Measurements from ENCODE around the gene TNFRSF4.

Gene TNFRSF4

DNA sequence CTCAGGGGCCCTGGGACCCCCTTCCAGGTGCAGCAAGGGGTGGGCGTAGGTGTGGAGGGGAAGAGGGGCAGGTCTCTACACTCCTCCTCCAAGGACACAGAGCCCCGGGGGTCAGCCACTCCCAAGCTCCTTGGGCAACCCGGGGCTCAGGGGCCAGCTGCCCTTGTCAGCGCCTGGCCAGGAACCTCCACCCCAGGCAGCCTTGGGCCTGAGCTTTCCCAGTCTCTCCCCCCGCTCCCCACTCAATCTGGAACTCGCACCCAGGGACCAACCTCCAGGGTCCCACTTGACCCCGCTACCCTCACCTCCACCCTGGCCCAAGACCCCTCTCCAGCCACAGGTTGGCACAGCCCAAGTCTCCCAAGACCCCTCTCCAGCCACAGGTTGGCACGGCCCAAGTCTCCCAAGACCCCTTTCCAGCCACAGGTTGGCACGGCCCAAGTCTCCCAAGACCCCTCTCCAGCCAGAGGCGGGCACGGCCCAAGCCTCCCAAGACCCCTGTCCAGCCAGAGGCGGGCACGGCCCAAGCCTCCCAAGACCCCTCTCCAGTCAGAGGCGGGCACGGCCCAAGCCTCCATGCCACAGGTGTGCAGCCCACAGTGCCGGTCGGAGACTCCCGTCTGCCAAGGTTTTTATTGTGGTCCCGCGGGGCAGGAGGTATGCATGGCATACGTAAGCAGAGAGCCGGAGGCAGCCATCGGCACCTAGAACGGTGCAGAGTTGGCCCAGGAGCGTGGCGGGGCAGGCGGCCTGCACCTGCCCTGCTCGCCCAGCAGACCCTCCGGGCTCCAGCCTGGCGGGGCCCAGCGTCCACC, 3.0 kb downstream of the TNFRSF4 start:
- no peak for DNase-seq (ENCODE audit: extremely low read depth, low read depth)
- TF ChIP-seq, protein P1, sequence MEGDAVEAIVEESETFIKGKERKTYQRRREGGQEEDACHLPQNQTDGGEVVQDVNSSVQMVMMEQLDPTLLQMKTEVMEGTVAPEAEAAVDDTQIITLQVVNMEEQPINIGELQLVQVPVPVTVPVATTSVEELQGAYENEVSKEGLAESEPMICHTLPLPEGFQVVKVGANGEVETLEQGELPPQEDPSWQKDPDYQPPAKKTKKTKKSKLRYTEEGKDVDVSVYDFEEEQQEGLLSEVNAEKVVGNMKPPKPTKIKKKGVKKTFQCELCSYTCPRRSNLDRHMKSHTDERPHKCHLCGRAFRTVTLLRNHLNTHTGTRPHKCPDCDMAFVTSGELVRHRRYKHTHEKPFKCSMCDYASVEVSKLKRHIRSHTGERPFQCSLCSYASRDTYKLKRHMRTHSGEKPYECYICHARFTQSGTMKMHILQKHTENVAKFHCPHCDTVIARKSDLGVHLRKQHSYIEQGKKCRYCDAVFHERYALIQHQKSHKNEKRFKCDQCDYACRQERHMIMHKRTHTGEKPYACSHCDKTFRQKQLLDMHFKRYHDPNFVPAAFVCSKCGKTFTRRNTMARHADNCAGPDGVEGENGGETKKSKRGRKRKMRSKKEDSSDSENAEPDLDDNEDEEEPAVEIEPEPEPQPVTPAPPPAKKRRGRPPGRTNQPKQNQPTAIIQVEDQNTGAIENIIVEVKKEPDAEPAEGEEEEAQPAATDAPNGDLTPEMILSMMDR (IDR thresholded peaks at IDR 0.05; ENCODE audit: low read depth, low read length, missing control alignments) = no peak
- no peak overlapping the region for H3K4me3 ChIP-seq (replicated peaks; ENCODE audit: low read depth, low read length)

DNA sequence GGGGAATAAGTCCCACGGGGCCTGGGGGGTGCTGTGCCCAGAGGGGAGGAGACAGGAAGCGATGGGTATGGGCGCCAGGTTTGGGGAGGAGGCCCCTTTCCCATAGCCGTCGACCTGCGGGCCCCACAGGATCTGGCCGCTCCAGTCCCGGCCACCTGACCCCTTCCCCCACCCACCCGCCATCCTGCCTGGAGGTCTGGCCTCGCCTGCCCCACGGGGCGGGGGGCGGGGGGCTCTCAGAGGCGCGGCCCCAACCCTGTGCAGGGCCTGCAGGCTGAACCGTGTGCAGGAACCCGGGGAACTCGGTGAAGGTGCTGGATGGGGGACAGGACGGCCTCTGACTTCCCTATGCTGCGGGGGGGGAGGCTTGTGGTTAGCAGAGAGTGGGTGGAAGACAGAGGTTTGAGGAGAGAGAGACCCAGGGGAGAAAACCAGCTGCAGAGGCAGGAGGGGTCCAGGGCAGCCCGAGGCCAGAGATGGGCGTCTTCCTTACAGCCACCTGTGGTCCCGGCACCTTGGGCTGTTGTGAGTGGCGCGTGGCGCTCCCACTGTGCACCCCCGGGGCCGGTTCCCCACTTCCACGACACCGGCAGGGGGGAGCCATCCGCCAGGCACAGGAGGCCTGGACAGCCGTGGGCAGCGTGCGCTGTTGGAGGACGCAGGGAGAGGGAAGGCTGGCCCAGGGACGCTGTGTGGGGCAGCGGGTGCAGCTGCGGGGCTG, 5.1 kb downstream of the TNFRSF4 start:
- TF ChIP-seq, protein P1 (IDR thresholded peaks at IDR 0.05; ENCODE audit: low read depth, low read length, missing control alignments) = no peak
- DNase-seq (ENCODE audit: extremely low read depth, low read depth) = no peak
- H3K4me3 ChIP-seq (replicated peaks; ENCODE audit: low read depth, low read length) = no peak overlapping the region; the same call in 1 of the 2 replicates

DNA sequence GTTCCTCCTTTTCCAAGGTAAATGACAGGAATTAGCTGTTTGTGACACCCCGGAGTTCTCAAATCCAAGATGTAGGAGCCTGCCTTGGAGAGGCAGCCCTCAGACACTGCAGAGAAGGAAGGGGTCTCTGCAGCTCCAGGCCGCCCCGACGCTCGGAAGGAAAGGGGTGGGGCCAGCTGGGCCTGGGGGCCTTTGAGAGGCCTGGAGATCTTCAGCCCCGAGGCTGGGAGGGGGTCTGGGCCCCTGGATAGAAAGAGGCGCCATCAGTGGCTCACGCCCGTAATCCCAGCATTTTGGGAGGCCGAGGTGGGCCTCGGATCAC, 6.4 kb downstream of the TNFRSF4 start:
- H3K4me3 ChIP-seq (replicated peaks; ENCODE audit: low read depth, low read length) = no peak overlapping the region

DNA sequence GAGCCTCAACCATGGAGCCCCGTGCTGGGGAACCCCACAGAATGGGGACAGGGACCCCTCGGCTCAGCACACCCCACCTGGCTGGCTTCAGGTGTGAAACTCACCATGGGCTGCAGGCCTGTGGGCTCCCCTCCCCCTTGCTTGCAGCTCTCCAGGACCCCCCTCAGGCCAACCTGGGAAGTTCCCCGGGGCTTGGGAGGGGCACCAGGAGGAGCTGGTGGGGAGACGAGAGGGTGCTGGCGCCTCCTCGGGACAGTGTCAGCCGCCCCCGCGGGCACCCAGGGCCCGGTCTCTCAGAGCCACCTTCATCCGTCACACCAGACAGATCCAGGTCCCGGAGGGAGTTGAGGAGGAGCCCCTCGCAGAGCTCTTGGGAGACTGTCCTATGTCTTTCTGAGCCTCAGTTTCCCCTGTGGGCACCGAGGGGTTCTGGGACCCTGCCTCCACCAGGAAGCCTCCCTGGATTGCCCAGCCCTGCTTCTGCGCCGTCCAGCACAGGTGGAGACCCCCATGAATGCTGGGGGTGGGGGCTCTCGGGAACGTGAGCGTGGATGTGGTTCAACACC, 6.9 kb downstream of the TNFRSF4 start:
- H3K4me3 ChIP-seq (replicated peaks; ENCODE audit: low read depth, low read length) = no peak overlapping the region
- DNase-seq (ENCODE audit: extremely low read depth, low read depth) = no peak

More for the DNA sequence above, 6.4 kb downstream of the TNFRSF4 start:
- TF ChIP-seq, protein P1 (IDR thresholded peaks at IDR 0.05; ENCODE audit: low read depth, low read length, missing control alignments) = no peak
- DNase-seq (ENCODE audit: extremely low read depth, low read depth) = no peak

DNA sequence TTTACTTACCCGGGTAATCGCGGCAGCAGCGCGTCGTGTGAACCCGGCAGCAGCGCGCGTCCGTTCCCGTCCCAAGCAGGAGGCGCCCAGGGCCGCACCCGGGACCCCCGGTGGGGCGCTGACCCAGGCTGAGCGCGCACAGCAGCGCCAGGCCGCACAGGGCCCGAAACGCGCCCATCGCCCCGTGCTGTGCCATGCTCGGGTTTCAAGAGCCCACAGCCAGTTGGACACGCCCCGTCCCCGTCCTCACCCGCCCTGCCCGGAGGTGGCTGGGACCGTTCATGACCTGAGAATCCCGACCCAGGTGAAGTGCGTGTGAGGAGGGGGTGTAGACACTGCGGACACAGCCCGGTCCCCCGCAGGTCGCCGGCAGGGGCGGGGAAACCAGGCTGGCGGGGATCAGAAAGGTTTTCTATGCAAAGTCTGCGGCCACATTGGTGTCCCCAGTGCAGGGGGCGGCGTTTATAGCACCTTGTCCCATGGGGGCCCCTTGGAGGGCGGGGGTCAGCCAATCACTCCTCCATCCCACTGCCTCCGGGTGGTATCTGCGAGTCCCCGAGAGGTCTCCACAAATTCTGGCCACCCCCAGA, 7.5 kb downstream of the TNFRSF4 start, which contains the start of gene TNFRSF18:
Gene TNFRSF18, minus strand, starts transcription at position 217 of the 590 bp plus-strand sequence. Its CDS starts 21 bp downstream, at position 196.
- DNase-seq (ENCODE audit: extremely low read depth, low read depth) = no peak
- no peak within 1 kb of the TSS for H3K4me3 ChIP-seq (replicated peaks; ENCODE audit: low read depth, low read length)
- TF ChIP-seq, protein P1 (IDR thresholded peaks at IDR 0.05; ENCODE audit: low read depth, low read length, missing control alignments) = no peak

More for the DNA sequence above, 6.9 kb downstream of the TNFRSF4 start:
- TF ChIP-seq, protein P1 (IDR thresholded peaks at IDR 0.05; ENCODE audit: low read depth, low read length, missing control alignments) = no peak

DNA sequence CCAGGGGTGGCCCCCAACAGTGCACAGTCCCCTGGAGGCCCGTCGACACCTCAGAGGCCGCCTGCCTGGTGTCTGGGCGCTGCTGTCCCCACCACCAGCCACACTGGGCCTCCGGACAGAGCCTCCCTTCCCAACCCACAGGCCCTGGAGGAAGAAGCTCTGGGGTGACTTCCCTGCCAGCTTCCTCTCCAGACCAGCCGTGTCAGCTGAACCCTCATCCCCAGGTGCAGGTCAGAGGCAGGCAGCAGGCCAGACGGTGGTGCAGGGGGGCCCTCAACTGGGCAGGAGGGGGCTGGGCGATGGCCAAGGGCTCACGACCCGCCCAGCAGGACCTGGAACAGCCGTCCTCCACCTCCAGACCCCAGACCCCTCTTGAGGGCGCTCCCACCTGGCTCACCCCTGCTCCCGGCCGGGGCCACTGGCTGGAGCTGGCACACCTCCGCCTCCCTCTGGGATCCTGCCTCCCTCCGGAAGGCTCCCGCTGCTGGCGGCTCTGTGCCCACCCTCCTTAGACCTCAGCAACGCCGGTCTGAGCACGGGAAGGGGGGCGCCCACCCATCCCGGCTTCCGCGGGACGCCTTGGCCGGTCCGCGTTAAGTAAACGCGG, 8.1 kb downstream of the TNFRSF4 start:
- TF ChIP-seq, protein P1 (IDR thresholded peaks at IDR 0.05; ENCODE audit: low read depth, low read length, missing control alignments) = no peak

More for the DNA sequence above, 8.1 kb downstream of the TNFRSF4 start:
- DNase-seq (ENCODE audit: extremely low read depth, low read depth) = no peak
- no peak overlapping the region for H3K4me3 ChIP-seq (replicated peaks; ENCODE audit: low read depth, low read length)

Data from HFF-Myc (cell line).